Subcutaneous adipose tissue (tissue), 4 donors: ENCODE data around the gene HEXIM2. TPM values are rescaled to one million over a fixed set of nuclear protein-coding genes. Genes with fewer than 3 reads are reported as not detected.

Experiments
- CTCF ChIP-seq: fragments of 450-650 bp; IDR thresholded peaks from one replicate; pipeline ENCODE4 v1.5.1; 2016; ENCODE audit warnings: low read depth, mild to moderate bottlenecking, control low read depth, antibody characterized with exemption, moderate library complexity
- total RNA-seq, 4 donors: library from RNA; depleted of rRNA; stranded (reverse); fragments of >200 nt; gene quantifications; one replicate each; pipeline ENCODE4 v1.1.0, GENCODE V29; 2016

Gene HEXIM2
- total RNA-seq, 4 donors from 2014 or later, result 3.4 to 10.4 (median 8.8) TPM

DNA sequence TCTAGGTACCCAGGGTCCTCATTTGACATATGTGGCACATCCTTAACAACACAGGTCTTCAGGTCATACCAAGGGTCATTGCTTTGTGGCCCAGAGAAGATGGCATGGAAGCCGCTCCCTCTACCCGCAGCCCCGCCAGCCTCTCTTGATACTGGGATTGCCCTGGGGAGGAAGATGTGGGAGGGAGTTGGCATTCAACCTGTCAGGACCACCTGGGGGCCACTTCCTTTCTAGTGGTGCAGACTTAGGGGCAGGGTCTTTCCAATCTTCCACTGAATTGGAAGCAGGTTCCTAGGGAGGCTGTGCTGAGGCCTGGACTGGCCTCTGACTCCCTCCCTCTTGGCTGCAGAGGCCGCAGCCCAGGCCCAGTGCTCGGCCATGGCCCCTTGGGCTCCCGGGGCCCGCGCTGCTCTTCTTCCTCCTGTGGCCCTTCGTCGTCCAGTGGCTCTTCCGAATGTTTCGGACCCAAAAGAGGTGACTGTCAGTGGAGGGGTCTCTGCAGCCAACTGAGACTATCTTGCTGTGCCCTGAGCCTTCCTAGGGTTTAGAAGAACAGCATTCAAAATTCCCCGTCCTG lies 18.5 kb upstream of the HEXIM2 start:
- no peak for TF ChIP-seq CTCF

- TF ChIP-seq CTCF, result no peak
Observed at GRCh38 chr17:45143767-45144198, 17.9 kb upstream of the HEXIM2 start.

DNA sequence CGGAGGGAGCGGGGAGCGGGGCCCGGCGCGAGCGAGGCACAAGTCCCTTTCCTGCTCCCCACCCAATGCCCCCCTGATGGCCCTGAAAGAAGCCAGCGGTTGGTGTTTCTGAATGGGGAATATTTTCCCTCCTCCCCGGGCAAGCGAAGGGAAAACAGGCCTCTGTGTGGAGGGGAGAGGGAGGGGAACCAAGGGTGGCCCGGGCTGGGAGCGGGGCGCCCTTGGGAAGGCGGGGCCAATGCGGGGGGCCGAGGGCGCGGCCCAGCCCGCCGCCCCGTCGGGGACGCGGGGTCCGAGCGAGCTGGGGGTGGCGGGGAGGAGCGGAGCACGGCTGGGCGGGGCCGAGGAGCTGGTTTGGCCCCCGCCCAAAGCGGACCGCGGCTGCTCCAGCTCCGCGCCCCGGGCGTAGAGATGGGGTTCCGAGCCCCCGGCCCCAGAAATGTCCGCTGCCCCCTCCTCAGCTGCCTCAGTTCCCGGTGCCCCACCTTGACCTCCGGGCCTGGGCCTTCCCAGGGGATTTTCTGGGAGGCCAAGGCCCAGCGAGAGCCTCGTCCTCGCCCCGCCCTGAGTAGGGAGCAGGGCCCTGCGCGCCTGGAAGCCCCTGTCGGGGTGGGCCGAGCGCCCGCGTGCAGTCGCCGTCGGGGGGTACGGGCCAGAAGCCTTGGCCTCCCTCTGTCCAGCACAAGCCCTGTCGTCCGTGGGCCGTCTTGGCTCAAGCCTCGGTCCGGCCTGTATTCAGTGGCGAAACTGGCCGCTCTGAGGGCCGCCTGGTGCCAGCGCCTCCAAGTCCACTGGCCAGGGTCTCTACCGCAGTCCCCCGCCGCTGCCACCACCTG lies 17.3 kb upstream of the HEXIM2 start:
- TF ChIP-seq CTCF, result no peak

DNA sequence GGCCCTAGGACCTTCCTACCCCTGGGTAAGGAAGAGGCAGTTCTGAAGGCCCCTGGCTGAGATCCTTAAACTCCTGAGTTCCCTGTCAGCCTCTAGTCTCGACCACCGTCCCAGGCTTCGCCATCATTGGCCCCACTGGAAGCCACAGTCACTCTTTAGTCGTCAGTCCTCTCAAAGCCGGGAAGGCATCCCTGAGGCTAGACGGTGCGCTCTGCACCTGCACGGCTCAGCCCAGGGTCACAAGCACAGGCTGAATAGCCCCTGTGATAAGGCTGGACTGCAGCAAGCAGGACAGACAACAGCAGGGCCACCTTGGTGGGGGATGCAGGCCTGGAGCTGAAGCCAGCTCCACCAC lies 16.7 kb upstream of the HEXIM2 start:
- TF ChIP-seq CTCF, result no peak

- TF ChIP-seq CTCF, result no peak
Observed at GRCh38 chr17:45146166-45146565, 15.5 kb upstream of the HEXIM2 start.

GRCh38 chr17:45146592-45146889 lies 15.1 kb upstream of the HEXIM2 start:
- no peak for TF ChIP-seq CTCF

DNA sequence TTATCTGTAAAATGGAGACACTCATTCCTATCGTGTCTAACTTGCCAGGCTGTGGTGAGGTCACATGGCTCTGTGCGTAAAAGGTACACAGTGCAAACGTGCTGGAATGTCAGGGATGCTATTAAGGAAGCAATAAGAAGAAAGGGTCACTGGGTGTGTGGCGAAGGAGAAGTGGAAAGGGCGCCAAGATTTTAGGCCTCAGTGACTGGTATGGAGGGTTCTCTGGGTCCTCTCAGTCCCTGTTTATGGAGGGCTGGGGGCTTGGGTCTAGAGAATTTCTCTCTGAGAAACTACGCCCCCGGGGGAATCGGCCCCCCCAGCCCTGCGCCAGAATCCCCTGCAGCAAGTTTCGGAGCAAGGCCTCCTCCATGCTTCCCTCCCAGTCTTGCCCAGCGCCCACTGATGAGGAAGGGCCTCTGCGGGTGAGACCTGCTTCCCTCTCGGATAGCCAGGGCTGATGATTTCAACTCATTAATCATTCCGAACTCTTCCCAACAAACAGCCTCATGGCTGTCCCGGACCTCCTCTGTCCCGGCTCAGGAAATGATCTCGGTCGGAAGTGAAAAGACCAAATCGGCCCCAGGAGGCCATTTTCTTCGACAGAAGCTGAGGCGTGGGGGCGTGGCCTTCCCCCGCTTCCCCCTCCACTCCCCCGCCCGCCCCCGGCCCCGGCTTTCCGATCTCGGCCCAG lies 14.6 kb upstream of the HEXIM2 start:
- no peak for TF ChIP-seq CTCF
